ENCODE measurements around the gene MYO3A.

DNA sequence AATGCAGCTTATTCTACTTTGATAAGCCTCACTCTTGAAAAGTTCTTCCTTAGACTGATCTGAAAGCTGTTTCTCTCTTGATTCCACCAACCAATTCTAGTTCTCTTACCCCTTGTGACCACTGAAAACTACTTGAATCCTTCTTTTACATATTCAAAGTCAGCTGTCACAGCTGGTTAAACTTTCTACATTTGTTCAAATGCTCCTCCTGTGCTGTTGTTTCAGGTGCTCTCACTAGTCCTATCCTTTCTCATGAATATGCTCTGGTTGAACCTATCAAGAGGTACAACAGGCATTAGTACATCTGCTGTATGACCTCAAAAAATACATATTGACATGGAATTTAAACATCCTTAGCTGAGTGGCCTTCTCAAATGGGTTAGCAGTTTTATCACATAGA lies 91.5 kb downstream of the MYO3A start:
- TF ChIP-seq, protein P1, sequence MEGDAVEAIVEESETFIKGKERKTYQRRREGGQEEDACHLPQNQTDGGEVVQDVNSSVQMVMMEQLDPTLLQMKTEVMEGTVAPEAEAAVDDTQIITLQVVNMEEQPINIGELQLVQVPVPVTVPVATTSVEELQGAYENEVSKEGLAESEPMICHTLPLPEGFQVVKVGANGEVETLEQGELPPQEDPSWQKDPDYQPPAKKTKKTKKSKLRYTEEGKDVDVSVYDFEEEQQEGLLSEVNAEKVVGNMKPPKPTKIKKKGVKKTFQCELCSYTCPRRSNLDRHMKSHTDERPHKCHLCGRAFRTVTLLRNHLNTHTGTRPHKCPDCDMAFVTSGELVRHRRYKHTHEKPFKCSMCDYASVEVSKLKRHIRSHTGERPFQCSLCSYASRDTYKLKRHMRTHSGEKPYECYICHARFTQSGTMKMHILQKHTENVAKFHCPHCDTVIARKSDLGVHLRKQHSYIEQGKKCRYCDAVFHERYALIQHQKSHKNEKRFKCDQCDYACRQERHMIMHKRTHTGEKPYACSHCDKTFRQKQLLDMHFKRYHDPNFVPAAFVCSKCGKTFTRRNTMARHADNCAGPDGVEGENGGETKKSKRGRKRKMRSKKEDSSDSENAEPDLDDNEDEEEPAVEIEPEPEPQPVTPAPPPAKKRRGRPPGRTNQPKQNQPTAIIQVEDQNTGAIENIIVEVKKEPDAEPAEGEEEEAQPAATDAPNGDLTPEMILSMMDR (IDR thresholded peaks at IDR 0.05), result no peak
- no peak for TF ChIP-seq POLR2A (IDR thresholded peaks at IDR 0.05)

All from uterus (tissue), 2 donors.